ENCODE results near the gene TMEM45A. TPM values are rescaled to one million over a fixed set of nuclear protein-coding genes. Genes with fewer than 3 reads are reported as not detected.
A peak's percentile ranks its signal among the peaks of the same experiment; 100 is the strongest.
"Not testable (repeated sequence)": the region's sequence is repeated elsewhere in the genome, so short reads cannot be mapped to it uniquely, and the experiment has no call there.

TMEM45A gene
- polyA plus RNA-seq, 4 donors = 19.9 to 44.0 (median 27.7) TPM

DNA sequence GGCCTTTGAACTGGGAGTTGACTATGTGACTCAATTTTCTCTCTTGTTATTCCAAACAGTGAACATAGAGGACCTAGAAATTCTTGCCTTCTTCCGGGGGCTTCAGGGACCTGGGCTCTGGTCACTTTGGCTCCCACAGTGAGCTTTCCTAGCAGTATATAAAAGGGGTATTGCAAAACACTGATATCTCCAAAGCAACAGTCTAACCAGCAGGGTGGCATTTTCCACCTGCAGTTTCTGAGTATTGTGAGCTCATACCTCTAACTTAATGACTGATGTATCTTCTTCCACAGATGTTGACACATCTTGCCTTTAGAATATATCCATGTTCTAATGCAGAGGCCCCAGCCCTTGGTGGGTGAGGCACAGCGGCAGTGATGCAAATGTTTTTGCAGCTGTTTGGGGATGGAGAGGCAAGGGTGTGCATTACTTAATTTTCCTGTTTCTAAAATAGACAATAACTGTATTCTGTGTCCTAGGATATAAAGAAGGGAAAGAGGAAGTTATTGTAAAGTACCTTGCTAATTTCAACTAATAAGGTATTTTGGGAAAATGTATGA is 71.3 kb downstream of the TMEM45A start:
- DNase-seq (ENCODE audit: low read depth in 4 of 4, low spot score in 3 of 4) = no peak

DNA sequence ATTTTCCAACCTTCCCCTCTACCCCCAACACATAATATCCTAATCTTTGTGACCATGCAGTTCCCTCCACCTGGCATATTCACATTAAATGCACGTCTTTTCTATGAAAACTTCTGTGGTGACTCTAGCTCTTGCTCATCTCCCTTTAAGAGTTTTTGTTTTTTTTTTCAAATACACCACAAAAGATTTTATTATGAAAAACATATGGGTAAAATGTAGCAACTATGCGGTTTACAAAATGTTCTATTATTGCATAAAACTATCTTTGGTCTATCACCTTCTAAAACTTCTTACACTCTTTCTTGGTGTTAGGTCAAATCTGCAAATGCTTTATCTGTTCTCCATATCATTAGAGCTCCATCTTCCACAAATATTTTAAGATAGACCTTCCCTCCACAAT is 78.4 kb downstream of the TMEM45A start:
- DNase-seq (ENCODE audit: low read depth in 4 of 4, low spot score in 3 of 4) = no peak

DNA sequence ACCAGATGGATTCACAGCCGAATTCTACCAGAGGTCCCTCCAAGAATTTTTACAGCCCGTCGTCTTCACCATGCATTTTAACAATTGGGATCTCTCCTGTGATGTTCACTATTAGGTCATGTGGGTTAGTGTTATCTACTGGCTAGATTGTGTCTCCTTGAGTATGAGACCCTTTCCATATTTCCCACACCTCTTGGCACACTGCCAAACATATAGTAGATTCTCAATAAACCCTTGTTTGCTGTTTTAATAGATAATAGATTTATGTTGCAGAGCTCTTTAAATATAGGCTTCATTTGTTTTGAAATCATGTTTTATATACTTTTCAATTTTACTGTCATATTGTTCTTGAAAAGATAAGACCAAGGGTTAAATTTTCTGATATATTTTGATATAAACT is 82.1 kb downstream of the TMEM45A start:
- no peak for DNase-seq (ENCODE audit: low read depth in 4 of 4, low spot score in 3 of 4)

DNA sequence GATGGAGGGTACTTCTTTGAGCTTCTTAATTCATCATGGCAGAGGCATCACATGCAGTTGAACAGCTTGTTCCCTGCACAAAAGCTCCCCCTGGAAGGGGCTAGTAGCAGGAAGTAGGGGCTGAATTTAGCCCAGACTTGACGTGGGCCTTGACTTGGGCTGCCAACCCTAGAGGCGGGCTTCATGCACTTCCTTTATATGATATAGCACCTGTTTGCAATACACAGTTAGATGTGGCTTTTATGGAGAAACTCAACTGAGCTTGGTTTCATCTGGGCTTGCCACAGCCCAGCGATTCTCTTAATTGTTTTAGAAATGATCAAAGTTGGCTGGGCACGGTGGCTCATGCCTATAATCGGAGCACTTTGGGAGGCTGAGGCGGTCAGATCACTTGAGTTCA is 83.3 kb downstream of the TMEM45A start:
- DNase-seq (ENCODE audit: low read depth in 4 of 4, low spot score in 3 of 4) = no peak

DNA sequence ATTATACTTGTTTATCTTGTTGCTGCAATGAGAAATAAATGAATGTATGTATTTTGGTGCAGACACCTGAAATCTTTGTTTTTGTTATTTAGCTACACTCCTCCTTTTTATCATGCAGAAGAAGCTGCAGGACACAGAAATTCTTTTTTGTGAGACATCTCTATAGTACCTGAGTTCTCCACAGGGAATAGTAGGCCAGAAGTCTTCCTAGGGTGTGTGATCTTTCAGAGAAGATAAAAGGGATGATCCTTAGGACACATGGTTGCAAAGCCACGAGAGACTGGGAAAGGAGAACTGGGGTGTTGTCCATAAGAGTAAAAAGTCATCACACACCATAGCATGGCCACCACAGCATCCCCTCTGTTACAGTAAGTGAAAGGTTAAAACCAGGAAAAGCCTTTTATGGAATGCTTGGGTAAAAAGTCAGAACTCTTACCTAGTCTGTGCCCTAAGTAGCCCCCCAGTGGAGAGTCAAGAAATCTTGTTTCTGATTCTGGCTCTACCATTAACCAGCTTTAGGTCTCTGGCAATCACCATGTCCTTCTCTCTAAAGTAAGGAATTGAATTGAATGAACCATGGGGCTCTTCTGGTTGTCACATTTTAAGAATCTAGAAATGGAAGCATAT is 85.1 kb downstream of the TMEM45A start:
- DNase-seq (ENCODE audit: low read depth in 4 of 4, low spot score in 3 of 4) = no peak

DNA sequence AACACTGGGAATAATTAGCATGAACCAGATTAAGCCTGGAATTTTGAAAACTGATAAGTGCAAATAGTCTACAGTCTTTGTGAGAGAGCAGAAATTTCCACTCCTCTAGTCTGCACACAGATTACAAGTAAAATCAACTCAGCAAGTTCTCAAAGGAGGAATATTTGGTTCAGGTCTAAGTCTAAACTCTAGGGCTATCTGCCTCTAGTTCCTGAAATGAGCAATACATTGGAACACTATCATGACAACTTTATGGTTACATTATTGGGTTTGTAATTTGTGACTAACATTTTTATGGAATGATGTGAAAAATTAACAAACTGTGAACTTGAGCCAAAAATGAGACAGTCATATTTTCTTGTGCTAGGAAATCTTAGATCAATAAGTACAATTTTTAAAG is 86.2 kb downstream of the TMEM45A start:
- no peak for DNase-seq (ENCODE audit: low read depth in 4 of 4, low spot score in 3 of 4)

DNA sequence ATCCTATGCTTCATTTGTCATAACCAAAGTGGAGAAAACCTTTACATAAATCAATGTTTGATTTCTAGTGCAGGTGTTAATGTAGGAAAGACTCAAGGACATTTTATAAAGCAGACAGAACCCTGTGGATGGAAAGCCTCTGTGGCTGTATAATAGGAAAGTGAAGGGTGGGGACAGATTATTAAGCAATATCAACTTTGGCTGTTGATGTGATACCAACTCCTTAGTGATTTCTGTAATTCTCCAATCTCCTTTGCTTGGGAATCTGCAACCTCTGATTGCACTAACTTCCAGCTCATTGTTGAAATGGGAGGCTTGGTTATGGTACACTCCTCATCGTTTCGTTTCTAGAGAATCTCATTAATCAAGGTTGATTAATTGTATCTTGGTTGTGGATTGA is 87.7 kb downstream of the TMEM45A start:
- DNase-seq (ENCODE audit: low read depth in 4 of 4, low spot score in 3 of 4) = no peak

DNA sequence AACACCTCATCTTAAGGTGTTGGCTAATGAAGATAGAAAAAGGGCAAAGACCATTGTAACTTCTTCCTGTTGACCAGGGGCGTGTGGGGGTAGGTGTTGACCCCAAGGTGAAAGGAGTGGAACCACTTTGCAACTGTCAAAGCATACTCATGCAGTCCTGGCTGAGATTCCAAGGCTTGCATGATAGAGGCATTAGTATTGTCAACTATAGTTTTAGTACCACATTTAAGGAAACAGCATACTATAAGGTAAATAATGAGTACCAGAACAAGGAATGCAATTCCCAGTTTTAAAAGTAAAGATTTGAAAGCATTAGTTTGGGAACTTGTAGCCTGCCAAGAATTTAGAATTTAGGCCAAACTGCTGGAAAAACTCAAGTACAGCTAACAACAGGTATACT is 89.2 kb downstream of the TMEM45A start:
- DNase-seq (ENCODE audit: low read depth in 4 of 4, low spot score in 3 of 4) = no peak

DNA sequence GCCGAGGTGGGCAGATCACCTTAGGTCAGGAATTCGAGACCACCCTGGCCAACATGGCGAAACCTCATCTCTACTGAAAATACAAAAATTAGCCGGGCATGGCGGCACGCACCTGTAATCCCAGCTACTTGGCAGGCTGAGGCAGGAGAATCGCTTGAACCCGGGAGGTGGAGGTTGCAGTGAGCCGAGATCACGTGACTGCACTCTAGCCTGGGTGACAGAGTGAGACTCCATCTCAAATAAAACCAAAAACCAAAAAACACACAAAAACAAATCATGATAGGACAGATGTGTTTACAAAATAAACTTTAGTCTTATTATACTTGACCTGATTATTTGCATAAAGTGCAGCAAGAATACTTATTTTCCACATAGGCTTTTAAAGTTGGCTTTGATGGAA is 89.7 kb downstream of the TMEM45A start:
- not testable (repeated sequence) for DNase-seq (ENCODE audit: low read depth in 4 of 4, low spot score in 3 of 4)

DNA sequence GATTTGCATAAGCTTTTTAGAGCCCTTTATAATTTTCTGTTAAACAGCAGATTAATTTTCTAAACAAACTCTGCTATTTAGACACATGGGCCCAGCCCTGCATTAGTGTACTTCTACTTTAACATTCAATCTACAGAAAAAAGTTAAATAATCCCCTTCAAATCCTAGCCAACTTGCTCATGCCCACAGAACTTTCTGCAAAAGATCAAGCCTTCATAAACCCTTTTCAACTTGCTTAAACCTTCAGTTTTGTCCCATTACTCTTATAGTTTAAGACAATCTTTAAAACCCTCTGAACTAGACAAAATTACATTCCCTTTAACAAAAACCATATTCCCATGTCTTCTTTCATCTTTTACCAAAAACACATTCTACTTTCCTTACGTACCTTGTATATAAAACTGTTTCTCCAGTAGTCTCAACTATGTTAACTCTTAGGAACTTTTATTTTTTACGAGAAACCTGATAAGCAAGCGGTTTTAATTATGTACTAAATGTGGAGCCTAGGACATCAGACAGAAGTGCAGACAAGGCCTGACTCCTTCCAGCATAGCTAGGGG is 91.8 kb downstream of the TMEM45A start:
- no peak for DNase-seq (ENCODE audit: low read depth in 4 of 4, low spot score in 3 of 4)

DNA sequence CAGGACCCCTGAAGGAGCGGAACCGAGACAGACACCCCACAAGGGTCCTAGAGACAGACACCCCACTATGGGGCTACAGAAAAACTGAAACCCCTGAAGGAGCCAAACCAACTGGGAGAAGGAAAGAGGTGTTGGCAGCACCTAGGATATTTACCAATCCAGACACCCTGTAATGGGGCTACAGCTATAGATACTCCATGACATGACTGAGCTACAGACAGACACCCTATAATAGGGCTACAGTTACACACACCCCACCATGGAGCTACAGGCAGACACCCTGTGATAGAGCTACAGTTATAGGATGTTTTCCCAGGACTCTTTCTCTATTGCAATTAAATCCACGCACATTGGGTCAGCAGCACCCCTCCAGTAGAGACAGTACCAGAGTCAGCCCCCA is 94.4 kb downstream of the TMEM45A start:
- no peak for DNase-seq (ENCODE audit: low read depth in 4 of 4, low spot score in 3 of 4)

DNA sequence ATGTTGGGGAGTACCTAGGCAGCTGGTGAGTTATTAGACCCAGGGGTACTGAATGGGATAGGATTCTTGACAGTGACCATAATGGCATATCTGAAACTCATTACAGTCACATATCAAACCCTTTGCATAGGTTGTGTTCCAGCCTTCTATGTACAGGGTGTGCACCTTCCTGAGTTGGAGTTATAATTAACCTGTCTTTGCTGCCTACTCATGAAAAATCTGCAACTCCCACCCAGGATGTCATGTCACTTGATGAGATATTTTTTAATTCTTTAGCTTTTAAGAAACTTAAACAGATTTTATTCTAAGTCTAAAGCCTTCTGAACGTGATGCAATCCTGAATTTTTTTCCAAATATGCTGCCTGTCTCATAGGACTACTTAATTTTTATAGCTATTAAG is 95.8 kb downstream of the TMEM45A start:
- no peak for DNase-seq (ENCODE audit: low read depth in 4 of 4, low spot score in 3 of 4)

DNA sequence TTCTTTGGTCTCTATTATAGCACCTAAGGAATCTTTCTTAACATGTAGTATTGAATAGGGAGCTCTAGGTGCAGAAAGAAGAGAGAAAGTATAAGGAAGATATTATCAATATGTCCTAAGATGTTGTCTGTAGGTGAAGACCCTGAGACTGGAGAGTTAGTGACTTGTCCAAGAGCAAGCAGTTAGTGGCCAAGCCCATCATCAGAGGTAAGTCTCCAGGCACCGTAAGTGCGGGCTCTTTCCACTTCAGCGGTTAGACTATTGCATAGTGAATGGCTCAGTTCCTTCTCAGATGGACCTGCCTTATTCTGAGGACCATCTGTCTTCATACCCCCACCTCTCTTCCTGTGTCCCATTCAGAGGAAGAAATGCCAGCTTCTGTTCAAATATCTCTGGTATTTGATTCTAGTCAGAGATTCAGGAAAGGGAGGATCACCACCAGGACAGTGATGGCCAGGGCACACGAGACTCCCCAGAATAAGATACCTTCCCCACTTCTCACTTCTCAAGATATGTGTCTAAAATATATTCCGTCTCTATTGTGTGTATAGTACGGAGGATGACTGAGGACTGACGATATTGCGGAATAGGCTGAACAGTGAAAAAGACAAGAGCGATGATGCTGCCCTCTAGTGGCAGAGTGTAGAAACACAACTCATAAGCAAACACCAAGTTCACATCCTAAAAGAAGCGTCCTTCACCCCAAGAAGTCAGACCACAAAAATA is 97.9 kb downstream of the TMEM45A start:
- DNase-seq (ENCODE audit: low read depth in 4 of 4, low spot score in 3 of 4) = peak; percentile 43 to 55 (median 48)

DNA sequence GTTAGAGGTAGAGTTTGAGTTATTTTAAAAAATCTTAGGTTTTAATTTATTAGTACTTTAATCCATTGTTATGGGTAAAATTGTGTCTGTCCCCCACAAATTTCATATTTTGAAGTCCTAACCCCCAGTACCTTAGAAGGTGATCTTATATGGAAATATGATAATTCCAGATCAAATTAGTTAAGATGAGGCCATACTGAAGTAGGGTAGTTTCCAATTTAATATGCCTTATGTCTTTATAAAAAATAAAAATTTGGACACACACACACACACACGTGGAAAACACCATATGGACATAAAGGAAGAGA is 98.4 kb downstream of the TMEM45A start:
- no peak for DNase-seq (ENCODE audit: low read depth in 4 of 4, low spot score in 3 of 4)

DNA sequence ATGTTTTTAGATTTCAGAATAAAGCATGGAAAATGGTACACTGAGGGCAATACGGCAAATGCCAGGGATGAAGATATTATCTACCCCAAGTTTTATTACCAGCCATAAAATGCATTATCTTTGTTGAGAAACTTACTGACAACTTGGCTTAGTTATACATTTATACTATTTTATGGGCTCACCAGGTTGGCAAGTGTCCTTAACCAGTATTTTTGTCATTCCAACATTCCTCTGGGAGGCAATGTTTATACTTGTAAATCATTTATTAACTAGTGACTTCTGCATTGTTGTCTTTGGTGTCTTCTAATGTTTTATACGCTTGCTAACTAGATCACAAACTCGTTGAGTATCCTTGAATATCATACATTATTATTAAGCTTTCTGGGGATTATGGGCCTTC is 99.0 kb downstream of the TMEM45A start:
- DNase-seq (ENCODE audit: low read depth in 4 of 4, low spot score in 3 of 4) = peak in 1 of 4 donors; percentile 2

DNA sequence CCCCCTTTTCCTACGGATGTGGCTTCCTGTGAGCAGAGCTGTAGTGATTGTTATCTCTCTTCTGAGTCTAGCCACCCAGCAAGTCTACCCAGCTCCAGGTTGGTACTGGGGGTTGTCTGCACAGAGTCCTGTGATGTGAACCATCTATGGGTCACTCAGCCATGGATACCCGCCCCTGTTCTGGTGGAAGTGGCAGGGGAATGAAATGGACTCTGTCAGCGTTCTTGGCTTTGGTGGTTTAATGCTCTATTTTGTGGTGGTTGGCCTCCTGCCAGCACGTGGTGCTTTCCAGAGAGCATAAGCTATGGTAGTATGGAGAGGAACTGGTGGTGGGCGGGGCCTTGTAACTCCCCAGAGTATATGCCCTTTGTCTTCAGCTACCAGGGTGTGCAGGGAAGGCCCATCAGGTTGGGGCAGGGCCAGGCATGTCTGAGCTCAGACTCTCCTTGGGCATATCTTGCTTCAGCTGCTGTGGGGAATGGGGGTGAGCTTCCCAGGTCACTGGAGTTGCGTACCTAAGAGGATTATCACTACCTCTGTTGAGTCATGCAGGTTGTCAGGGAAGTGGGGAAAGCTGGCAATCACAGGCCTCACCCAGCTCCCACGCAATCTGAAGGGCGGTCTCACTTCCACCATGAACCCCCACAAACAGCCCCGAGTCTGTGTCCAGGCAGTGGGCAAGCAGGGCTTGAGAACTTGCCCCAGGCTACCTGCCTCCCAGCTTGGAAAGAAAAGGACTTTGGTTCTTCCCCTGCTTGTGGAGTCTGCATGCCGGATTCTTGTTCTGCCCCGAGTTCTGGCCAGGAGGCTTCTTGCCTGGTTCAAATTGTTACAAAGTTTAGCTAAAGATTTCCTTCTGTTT is 108.0 kb downstream of the TMEM45A start:
- DNase-seq (ENCODE audit: low read depth in 4 of 4, low spot score in 3 of 4) = no peak

DNA sequence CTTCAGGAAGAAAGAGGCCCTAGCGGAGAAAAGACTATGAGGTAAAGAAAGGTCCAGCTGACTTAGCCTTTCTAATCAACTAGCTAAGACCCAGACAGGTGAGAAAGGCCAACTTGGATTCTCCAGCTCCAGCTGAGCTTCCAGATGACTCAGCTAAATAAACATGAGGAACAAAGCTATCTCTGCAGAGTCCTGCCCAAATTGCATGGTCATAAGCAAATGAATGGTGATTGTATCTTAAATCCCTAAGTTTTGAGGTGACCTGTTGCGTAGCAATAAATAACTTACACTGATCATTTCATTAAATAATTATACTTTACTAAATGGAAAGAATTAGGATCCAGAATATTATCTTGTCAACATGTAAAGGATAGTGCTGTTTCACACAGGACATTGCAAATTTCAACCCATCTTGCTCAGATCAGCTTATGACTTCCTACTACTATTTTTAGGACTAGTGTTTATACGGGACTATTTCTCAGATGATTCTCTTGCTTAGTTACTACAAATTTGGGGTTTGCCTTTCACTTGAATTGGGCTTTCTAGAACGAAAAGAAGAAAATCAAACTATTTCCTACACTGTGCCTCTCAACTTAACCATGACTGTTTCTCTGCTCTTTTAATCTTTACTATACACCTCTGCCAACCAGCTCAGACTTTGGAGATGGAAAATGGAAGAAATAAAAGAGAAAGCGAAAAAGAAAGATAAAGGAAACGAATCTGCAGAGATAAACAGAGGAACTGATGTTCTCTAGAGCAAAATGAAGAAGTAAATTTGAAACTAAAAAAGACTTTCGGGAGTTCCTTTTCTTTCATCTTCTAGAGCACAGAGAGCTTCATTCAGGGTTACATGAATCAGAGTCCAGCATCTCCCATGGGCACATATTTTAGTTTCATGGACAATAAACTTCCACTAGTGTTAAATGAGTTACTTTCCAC is 110.4 kb downstream of the TMEM45A start:
- no peak for DNase-seq (ENCODE audit: low read depth in 4 of 4, low spot score in 3 of 4)

DNA sequence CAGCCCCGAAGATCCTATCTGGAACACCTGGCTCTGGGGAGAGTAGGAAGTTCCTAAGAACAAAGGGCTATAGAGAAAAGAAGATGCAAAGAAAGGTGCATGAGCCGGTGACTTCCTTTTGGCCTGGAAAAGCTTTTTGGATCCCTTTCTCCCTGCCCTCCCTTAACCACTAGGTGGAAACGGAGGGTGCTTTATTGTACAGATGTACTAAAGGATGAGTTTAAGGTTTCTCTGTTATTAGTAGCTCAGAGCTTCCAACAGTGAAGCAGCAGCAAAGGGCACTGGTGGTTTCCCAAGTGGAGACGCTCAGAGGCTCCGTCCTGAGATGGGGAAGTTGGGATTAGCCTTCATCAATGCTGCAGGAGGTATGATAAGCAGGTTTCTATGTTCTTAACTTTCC is 111.0 kb downstream of the TMEM45A start:
- DNase-seq (ENCODE audit: low read depth in 4 of 4, low spot score in 3 of 4) = no peak

DNA sequence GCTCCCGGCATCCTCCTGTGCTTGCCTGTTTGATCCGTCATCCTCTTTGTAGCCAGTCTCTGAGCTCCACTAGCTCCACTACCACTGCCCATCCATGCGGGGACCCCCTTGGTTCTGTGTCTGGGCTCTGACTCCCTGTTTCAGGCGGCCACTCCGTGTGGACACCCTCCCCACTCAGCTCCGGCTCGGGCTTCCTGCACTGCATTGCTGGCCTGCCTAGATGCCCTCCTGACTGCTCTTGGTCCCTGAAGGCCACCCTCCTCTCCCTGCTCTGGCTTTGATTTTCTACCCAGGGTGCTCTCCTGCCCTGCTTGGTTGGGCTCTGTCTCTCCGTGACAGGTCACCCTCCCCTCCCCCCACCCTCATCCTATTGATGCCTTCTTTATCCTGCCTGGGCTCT is 112.9 kb downstream of the TMEM45A start:
- no peak for DNase-seq (ENCODE audit: low read depth in 4 of 4, low spot score in 3 of 4)

DNA sequence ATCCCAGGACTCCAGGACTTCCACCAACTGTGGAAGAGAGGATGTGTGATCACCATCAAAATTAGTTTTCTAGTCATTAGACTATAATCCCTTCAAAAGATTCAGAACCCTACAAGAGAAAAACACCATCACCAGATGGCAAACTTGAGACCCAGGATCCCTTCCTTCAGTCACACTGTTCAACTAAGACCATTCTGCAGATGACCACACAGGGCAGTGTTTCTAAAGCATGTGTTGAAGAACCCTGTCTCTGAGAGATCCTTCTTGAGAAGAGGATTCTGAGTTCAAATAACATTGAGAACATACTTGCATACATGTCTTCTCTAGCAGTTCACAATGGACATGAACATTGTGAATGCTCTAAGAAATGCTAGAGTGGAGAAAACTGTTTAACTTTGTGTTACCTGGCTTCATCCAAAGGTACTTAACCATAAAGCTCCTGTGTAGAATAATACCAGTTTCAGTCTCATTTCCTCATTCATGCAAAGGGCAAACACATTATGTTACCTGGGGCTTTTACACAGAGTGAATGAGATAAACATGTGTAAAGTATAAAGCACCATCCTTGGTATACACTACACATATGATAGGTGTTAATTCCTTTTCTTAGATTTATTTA is 114.6 kb downstream of the TMEM45A start:
- DNase-seq (ENCODE audit: low read depth in 4 of 4, low spot score in 3 of 4) = no peak
